GM12874 (cell line): ENCODE measurements around the gene MEGF9.

ENCODE experiments used
- TF ChIP-seq, protein P1 (sequence below): IDR thresholded peaks from 2 replicates; pipeline ENCODE4 v1.5.1; 2011; ENCODE audit warnings: low read depth, mild to moderate bottlenecking, control low read depth, low read length, moderate library complexity; ENCODE audit not compliant: insufficient read depth

MEGF9 gene

DNA sequence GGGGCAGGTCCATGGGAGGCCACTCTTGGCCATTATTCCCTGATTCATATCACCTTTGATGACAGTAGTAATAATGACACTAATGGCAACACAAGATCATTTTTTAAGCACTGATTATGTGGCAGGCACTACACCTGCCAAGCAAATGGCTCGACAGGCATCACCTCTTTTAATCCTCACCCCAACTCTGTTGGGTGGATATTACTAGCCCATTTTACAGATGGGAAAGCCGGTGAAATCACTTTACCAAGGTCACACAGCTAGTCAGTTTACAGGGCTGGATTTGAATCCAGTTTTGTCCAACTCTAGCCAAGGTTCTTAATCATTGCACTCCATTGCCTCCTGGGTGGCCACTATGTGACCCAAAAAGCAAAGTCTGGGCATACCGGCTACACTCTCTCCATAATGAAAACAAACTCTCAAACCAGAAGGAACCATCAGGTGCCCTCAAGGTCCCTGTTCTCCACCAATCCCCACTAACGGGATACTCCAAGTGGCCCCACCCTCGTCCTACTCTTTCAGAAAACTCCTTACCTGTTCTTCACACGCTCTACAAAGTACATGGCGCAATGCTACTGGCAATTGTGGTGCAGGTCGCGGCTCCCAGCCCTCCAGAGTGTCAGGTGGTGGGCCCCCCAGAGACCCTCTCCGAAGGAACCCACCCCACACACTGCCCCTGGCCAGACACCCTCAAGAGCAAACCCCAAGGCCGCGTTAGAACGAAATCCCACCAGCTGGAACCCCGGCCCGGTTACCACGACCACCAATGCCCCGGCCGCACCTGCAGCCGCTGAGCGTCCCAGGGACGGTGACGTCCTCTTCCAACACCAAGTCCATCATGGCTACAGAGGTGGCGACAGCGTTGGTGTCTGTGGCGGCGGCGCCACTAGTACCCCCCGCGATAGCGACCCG is 134.9 kb downstream of the MEGF9 start:
- TF ChIP-seq, protein P1, sequence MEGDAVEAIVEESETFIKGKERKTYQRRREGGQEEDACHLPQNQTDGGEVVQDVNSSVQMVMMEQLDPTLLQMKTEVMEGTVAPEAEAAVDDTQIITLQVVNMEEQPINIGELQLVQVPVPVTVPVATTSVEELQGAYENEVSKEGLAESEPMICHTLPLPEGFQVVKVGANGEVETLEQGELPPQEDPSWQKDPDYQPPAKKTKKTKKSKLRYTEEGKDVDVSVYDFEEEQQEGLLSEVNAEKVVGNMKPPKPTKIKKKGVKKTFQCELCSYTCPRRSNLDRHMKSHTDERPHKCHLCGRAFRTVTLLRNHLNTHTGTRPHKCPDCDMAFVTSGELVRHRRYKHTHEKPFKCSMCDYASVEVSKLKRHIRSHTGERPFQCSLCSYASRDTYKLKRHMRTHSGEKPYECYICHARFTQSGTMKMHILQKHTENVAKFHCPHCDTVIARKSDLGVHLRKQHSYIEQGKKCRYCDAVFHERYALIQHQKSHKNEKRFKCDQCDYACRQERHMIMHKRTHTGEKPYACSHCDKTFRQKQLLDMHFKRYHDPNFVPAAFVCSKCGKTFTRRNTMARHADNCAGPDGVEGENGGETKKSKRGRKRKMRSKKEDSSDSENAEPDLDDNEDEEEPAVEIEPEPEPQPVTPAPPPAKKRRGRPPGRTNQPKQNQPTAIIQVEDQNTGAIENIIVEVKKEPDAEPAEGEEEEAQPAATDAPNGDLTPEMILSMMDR, result no peak

DNA sequence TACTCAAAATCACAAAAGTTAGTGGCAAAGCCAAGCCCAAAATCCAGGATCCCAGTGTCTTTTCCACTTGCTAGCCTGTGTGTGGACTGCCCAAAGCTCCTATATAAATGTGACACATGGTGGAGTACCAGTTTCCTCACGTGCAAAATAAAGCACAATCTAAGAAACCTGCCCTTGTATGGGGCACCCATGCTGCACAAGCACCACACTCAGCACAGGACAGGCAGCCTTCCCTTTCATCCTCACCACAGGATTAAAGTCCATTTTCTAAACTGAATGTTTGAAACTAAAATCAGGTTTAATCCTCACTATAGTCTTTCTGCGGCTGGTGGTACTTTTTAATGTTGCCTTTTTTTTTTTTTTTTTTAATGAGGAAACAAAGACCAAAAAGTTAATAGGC is 139.8 kb downstream of the MEGF9 start:
- TF ChIP-seq, protein P1, result no peak

DNA sequence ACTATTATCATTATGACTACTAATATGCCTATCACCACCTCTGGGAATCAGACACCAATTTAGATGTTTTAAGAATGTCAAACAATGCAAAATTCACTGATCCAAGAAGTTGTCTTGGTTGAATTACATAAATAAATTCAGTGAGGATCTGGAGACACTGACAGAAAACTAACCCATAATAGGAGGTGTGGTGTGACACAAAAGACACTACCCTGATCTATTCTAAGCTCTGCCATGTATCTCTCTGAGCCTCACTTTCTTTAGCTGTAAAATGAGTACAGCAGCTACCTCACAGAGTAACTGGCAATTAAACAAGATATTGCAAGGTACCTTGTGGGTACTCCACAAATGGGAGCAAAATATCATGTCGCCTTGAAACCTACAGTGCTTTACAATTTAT is 141.8 kb downstream of the MEGF9 start:
- TF ChIP-seq, protein P1, result no peak

DNA sequence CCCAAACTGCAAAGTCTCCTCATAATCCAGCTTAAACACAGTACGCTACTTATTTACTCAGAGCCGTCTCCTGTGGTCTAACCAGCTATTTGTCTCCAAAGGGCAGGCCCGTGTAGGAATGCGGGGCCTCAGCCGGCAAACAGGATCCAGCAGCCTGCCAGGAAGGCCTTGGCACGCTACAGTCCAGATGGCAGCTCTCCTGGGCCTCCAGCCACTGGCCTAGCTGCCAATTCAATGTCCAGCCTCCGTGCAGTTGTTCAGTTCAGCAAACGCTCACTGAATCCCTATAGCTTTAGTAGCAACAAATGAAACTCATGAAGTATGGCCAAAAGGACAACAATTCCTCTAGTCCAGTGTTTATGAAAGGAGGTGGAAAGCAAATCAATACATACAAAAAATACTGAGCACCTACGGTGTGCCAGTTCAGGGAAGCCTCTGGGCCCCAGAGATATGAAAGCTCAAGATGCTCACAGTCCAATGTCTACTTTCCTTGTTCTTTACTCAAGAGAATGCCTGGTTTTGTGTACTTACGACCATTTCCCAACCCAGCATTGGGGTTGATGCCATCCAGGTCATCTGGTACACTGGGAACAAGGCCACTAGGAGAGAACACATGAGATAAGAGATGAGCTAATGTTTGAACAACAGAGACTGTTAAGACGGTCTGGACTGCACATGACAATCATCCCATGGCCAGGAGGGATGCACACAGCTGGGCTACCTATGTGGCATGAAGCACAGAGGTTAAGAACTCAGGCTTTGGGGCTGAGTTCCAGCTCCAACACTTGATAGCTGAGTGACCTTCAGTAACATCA is 142.6 kb downstream of the MEGF9 start:
- TF ChIP-seq, protein P1, result no peak

DNA sequence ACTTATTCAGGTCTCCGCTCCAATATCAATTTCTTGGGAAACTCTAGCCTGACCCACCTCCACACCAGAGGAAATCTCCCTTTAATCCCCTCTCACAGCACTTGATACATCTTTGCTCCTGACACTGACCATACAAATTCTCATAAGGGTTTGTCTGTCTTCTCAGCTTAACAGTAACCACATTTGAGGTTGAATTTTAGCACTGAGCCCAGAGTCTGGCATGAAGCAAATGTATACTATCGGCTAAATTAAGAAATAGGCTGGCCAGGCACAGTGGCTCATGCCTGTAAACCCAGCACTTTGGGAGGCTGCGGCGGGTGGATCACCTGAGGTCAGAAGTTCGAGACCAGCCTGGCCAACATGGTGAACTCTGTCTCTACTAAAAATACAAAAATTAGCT is 144.0 kb downstream of the MEGF9 start:
- TF ChIP-seq, protein P1, result no peak

DNA sequence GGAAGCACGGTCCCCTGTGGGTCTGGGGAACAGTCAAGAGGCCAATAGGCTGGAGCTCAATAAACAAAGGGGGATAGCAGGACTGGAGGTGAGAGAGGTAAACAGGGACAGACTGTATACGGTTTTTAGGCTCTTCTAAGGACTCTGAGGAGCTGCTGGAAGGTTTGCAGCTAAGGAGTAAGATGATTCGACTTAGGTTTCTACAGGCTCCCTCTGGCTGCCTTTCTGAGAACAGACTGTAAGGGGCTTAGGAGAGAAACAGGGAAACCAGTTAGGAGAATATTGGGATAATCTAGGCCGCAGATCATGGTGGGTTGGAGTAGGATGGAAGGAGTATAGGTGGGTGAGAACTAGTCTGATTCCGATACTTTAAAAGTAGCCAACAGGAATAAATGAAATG is 144.7 kb downstream of the MEGF9 start:
- TF ChIP-seq, protein P1, result no peak

DNA sequence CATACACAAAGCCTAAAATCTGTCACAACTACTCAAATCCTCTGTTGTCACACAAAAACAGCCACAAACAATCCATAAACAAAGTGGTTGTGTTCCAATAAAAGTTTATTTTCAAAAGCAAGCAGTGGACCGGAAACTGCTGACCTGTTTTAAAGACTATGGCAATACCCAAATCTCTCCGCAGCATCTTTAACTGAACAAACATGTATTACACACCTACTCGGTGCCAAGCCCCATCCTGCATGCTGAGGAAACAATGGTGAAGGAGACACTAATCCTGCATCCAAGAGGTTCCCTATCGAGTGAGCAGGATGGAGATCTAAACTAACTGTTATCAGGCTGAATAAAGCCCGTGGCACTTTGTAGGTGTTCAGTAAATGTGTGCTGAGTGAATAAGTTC is 145.5 kb downstream of the MEGF9 start:
- TF ChIP-seq, protein P1, result no peak
